Measurements from ENCODE around the gene FHOD3.
A peak's percentile ranks its signal among the peaks of the same experiment; 100 is the strongest.

The FHOD3 gene

GRCh38 chr18:36828157-36828629 is 530.7 kb downstream of the FHOD3 start (continued):
- TF ChIP-seq ZFHX2 (tag by site-specific recombination; conservative IDR thresholded peaks at IDR 0.05) (no peak), ZNF292 (tag by site-specific recombination; IDR thresholded peaks at IDR 0.05; ENCODE audit: borderline replicate concordance, low read depth) (no peak), FEZF1 (tag by site-specific recombination; IDR thresholded peaks at IDR 0.05) (0 out of 2 replicates have a peak, but pooled peaks have one; percentile 18), ZNF48 (tag by site-specific recombination; IDR thresholded peaks at IDR 0.05) (no peak), TRIM28 (IDR thresholded peaks at IDR 0.05; ENCODE audit: borderline replicate concordance, low read length) (peak; percentile 14; the same call in 1 of the 2 replicates), ZNF571 (tag by site-specific recombination; IDR thresholded peaks at IDR 0.05) (no peak), ZNF510 (tag by site-specific recombination; IDR thresholded peaks at IDR 0.05; ENCODE audit: insufficient replicate concordance) (no peak), ZNF148 (tag by site-specific recombination; IDR thresholded peaks at IDR 0.05; ENCODE audit: borderline replicate concordance) (no peak), ZNF639 (tag by site-specific recombination; IDR thresholded peaks at IDR 0.05) (no peak), ZNF394 (tag by site-specific recombination; IDR thresholded peaks at IDR 0.05; ENCODE audit: borderline replicate concordance) (no peak), ZNF610 (tag by site-specific recombination; IDR thresholded peaks at IDR 0.05; ENCODE audit: borderline replicate concordance) (no peak), ZNF391 (tag by site-specific recombination; IDR thresholded peaks at IDR 0.05; ENCODE audit: borderline replicate concordance, low read depth) (no peak), ZSCAN23 (tag by site-specific recombination; IDR thresholded peaks at IDR 0.05) (no peak), MZF1 (tag by site-specific recombination; IDR thresholded peaks at IDR 0.05; ENCODE audit: borderline replicate concordance) (no peak), ZNF473 (tag by site-specific recombination; IDR thresholded peaks at IDR 0.05) (no peak), ZNF529 (tag by site-specific recombination; IDR thresholded peaks at IDR 0.05; ENCODE audit: insufficient replicate concordance) (no peak), ZNF248 (tag by site-specific recombination; IDR thresholded peaks at IDR 0.05) (no peak), ZNF239 (tag by site-specific recombination; IDR thresholded peaks at IDR 0.05) (no peak), IKZF3 (tag by site-specific recombination; IDR thresholded peaks at IDR 0.05) (peak; percentile 24; the same call in 1 of the 2 replicates), ZNF24 (tag by site-specific recombination; IDR thresholded peaks at IDR 0.05) (no peak), ZBTB1 (tag by site-specific recombination; IDR thresholded peaks at IDR 0.05) (no peak), TCF7L2 (IDR thresholded peaks at IDR 0.05; ENCODE audit: borderline replicate concordance, low read depth, low read length) (no peak), ZNF157 (tag by site-specific recombination; IDR thresholded peaks at IDR 0.05) (no peak), HIC1 (tag by site-specific recombination; IDR thresholded peaks at IDR 0.05) (no peak), ZNF692 (tag by site-specific recombination; IDR thresholded peaks at IDR 0.05) (peak; percentile 39; the same call in 1 of the 2 replicates), SP7 (tag by site-specific recombination; IDR thresholded peaks at IDR 0.05) (peak; percentile 33; the same call in 1 of the 2 replicates), KLF8 (tag by site-specific recombination; IDR thresholded peaks at IDR 0.05) (no peak), ZNF555 (tag by site-specific recombination; conservative IDR thresholded peaks at IDR 0.05) (no peak), ZNF221 (tag by site-specific recombination; IDR thresholded peaks at IDR 0.05; ENCODE audit: borderline replicate concordance) (no peak), KLF9 (tag by site-specific recombination; IDR thresholded peaks at IDR 0.05; ENCODE audit: low read depth) (no peak), ZFP69B (tag by site-specific recombination; IDR thresholded peaks at IDR 0.05) (no peak)
- TF ChIP-seq, protein P1, sequence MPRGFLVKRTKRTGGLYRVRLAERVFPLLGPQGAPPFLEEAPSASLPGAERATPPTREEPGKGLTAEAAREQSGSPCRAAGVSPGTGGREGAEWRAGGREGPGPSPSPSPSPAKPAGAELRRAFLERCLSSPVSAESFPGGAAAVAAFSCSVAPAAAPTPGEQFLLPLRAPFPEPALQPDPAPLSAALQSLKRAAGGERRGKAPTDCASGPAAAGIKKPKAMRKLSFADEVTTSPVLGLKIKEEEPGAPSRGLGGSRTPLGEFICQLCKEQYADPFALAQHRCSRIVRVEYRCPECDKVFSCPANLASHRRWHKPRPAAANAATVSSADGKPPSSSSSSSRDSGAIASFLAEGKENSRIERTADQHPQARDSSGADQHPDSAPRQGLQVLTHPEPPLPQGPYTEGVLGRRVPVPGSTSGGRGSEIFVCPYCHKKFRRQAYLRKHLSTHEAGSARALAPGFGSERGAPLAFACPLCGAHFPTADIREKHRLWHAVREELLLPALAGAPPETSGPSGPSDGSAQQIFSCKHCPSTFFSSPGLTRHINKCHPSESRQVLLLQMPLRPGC (tag by site-specific recombination; IDR thresholded peaks at IDR 0.05): no peak
